Measurements from ENCODE around the gene INTS11.

The INTS11 gene

GRCh38 chr1:1299686-1300351 lies 24.6 kb downstream of the INTS11 start:
- DNase-seq (ENCODE audit: low read depth in 2 of 2): no peak

GRCh38 chr1:1298861-1299685 lies 25.4 kb downstream of the INTS11 start:
- no peak for DNase-seq (ENCODE audit: low read depth in 2 of 2)

- no peak for DNase-seq (ENCODE audit: low read depth in 2 of 2)
Measured at GRCh38 chr1:1297802-1298424, 26.5 kb downstream of the INTS11 start.

GRCh38 chr1:1296070-1297061 lies 28.1 kb downstream of the INTS11 start:
- no peak for DNase-seq (ENCODE audit: low read depth in 2 of 2)

GRCh38 chr1:1295154-1295923 lies 29.1 kb downstream of the INTS11 start:
- DNase-seq (ENCODE audit: low read depth in 2 of 2): no peak

GRCh38 chr1:1294250-1294890 lies 30.1 kb downstream of the INTS11 start:
- no peak for DNase-seq (ENCODE audit: low read depth in 2 of 2)

- DNase-seq (ENCODE audit: low read depth in 2 of 2): no peak
Measured at GRCh38 chr1:1293263-1294249, 30.9 kb downstream of the INTS11 start.

GRCh38 chr1:1292851-1293250 lies 31.6 kb downstream of the INTS11 start:
- DNase-seq (ENCODE audit: low read depth in 2 of 2): no peak

- no peak for DNase-seq (ENCODE audit: low read depth in 2 of 2)
Measured at GRCh38 chr1:1292442-1292779, 32.0 kb downstream of the INTS11 start.

- no peak for DNase-seq (ENCODE audit: low read depth in 2 of 2)
Measured at GRCh38 chr1:1291548-1292441, 32.7 kb downstream of the INTS11 start.

GRCh38 chr1:1291023-1291528 lies 33.4 kb downstream of the INTS11 start:
- DNase-seq (ENCODE audit: low read depth in 2 of 2): no peak

- DNase-seq (ENCODE audit: low read depth in 2 of 2): peak in 1 of 2 donors; percentile 64
Measured at GRCh38 chr1:1290238-1290731, 34.2 kb downstream of the INTS11 start.

- DNase-seq (ENCODE audit: low read depth in 2 of 2): no peak
Measured at GRCh38 chr1:1287288-1288110, 37.0 kb downstream of the INTS11 start.

GRCh38 chr1:1286313-1287261 lies 37.9 kb downstream of the INTS11 start:
- no peak for DNase-seq (ENCODE audit: low read depth in 2 of 2)

- no peak for DNase-seq (ENCODE audit: low read depth in 2 of 2)
Measured at GRCh38 chr1:1285611-1286311, 38.7 kb downstream of the INTS11 start.

Data from activated CD4-positive, alpha-beta T cell treated with anti-CD3 and anti-CD28 coated beads for 24 hours (primary cell).